ENCODE results near the gene TANGO2.

The TANGO2 gene

DNA sequence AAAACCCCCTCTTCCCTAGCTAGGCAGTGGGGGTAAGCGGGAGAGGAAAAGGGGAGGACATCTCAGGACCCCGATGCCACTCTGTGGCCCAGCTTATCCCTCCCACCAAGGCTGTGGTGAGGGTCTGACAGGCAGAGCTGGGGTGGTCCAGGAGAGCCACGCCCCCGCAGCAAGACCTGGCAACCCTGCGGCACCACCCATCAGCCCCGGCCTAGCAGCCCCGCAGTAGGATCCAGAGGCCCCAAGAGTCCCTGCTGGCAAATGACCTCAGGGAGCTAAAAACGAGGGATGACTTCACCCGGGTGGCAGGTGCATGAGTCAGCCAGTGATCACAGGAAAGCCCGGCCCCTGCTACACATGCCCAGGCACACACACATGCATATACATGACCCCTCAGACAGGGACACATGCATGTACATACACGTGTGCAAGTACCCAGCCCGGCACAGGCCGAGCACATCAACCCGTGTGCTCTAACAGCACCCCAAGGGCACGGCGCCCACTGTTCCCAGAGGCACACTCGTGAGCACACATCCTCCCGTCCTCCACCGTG, 36.6 kb upstream of the TANGO2 start:
- H3K4me1 ChIP-seq (ENCODE audit: insufficient read depth, low read length, severe bottlenecking), result peaks cover 8% of the 10 kb centered on the region
- H3K9me2 ChIP-seq (ENCODE audit: low read depth, low read length), result no peaks in the 10 kb centered on the region
- H3K4me2 ChIP-seq (ENCODE audit: low read length), result no peak overlapping the region
- no peaks in the 10 kb centered on the region for H4K20me1 ChIP-seq (ENCODE audit: insufficient read depth, low read length)
- no peak overlapping the region for H2AFZ ChIP-seq (ENCODE audit: low read length)
- H3K36me3 ChIP-seq (ENCODE audit: insufficient read depth, low read length), result no peaks in the 10 kb centered on the region
- no peak overlapping the region for H3K9ac ChIP-seq (ENCODE audit: low read length)
- no peak overlapping the region for H3K4me3 ChIP-seq (ENCODE audit: low read depth, low read length, poor library complexity, severe bottlenecking)
- H3K27me3 ChIP-seq (ENCODE audit: insufficient read depth, low read length), result no peaks in the 10 kb centered on the region
- no peaks in the 10 kb centered on the region for H3K79me2 ChIP-seq (ENCODE audit: insufficient read depth, low read length)
- H3K9me3 ChIP-seq (ENCODE audit: low read length), result no peaks in the 10 kb centered on the region
- H3F3A ChIP-seq (ENCODE audit: insufficient read depth, low read length), result no peaks in the 10 kb centered on the region
- no peak for TF ChIP-seq EZH2 (IDR thresholded peaks at IDR 0.05; ENCODE audit: borderline replicate concordance, low read length)
- TF ChIP-seq, protein P1, sequence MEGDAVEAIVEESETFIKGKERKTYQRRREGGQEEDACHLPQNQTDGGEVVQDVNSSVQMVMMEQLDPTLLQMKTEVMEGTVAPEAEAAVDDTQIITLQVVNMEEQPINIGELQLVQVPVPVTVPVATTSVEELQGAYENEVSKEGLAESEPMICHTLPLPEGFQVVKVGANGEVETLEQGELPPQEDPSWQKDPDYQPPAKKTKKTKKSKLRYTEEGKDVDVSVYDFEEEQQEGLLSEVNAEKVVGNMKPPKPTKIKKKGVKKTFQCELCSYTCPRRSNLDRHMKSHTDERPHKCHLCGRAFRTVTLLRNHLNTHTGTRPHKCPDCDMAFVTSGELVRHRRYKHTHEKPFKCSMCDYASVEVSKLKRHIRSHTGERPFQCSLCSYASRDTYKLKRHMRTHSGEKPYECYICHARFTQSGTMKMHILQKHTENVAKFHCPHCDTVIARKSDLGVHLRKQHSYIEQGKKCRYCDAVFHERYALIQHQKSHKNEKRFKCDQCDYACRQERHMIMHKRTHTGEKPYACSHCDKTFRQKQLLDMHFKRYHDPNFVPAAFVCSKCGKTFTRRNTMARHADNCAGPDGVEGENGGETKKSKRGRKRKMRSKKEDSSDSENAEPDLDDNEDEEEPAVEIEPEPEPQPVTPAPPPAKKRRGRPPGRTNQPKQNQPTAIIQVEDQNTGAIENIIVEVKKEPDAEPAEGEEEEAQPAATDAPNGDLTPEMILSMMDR (IDR thresholded peaks at IDR 0.05; ENCODE audit: low read length), result no peak
- no peak overlapping the region for H3K27ac ChIP-seq (ENCODE audit: low read depth, low read length, poor library complexity, severe bottlenecking)

DNA sequence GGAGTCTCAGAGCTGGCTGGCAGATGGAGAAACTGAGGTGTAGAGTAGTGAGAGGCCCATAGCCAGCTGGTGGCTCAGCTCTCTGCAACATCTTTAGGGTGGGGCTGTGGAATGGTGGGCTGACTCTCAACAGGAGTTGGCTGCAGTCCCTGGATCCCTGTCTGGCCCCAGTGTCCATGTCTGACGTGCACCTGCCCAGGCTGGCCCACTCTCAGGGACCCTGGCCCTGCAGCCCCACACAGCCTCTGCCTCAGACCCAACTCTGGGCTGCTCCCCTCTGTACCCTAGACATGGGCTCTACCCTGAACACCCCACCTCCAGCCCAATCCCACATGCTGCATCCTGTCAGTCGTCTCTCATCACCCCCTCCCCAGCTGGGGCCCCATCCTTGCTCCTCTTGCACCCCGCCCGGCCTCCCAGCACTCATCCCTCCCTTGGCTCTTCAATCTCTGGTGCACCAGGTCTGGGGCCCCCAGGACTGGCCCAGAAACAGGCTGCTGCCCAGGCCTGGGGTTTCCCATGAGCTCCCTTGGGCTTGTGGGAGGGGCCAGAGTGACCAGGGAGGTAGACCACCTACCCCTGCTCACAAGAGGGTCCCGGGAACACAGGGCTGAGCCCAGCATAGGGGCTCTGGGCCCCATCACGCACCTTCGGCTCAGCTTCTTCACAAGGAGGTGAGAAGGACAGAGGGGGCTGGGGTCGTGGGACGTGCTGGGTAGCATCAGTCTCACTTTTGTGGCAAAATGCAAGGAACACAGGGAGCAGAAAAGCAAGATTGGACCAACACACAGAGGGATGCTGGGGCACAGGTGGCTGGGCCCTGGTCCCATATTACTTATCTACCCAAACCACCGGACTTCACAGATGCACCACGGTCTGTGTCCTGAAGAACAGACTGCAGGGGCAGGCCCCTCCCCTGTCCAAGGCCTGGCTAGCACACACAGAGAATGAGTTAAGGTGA, 35.8 kb upstream of the TANGO2 start:
- H3K4me1 ChIP-seq (ENCODE audit: insufficient read depth, low read length, severe bottlenecking), result peaks cover 8% of the 10 kb centered on the region
- H3K4me3 ChIP-seq (ENCODE audit: low read depth, low read length, poor library complexity, severe bottlenecking), result no peak overlapping the region
- H4K20me1 ChIP-seq (ENCODE audit: insufficient read depth, low read length), result no peaks in the 10 kb centered on the region
- TF ChIP-seq, protein P1 (IDR thresholded peaks at IDR 0.05; ENCODE audit: low read length), result no peak
- TF ChIP-seq EZH2 (IDR thresholded peaks at IDR 0.05; ENCODE audit: borderline replicate concordance, low read length), result no peak
- H3K9ac ChIP-seq (ENCODE audit: low read length), result no peak overlapping the region
- no peaks in the 10 kb centered on the region for H3K36me3 ChIP-seq (ENCODE audit: insufficient read depth, low read length)
- H3K9me2 ChIP-seq (ENCODE audit: low read depth, low read length), result no peaks in the 10 kb centered on the region
- no peak overlapping the region for H3K4me2 ChIP-seq (ENCODE audit: low read length)
- no peaks in the 10 kb centered on the region for H3F3A ChIP-seq (ENCODE audit: insufficient read depth, low read length)
- H3K27ac ChIP-seq (ENCODE audit: low read depth, low read length, poor library complexity, severe bottlenecking), result no peak overlapping the region
- H2AFZ ChIP-seq (ENCODE audit: low read length), result no peak overlapping the region
- H3K27me3 ChIP-seq (ENCODE audit: insufficient read depth, low read length), result no peaks in the 10 kb centered on the region
- no peaks in the 10 kb centered on the region for H3K79me2 ChIP-seq (ENCODE audit: insufficient read depth, low read length)
- no peaks in the 10 kb centered on the region for H3K9me3 ChIP-seq (ENCODE audit: low read length)

DNA sequence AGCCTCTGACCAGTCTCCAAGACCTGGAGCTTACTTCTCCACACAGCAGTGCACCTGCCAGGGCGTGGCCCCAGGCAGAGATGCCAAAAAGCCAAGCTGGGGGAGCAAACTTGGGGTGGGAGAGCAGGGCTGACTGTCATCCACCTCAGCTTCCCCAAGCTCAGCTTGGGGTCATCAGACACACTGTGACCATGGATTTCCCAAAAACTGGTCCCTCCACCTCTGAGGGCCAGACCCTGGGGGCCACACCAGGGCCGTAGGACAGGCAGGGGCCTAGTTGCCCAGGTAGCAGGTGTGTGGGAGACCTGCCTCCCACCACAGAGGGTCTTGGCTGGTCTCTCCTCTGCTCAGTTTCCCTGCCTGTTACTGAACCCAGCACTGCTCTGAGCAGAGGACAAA, 34.9 kb upstream of the TANGO2 start:
- no peaks in the 10 kb centered on the region for H3K36me3 ChIP-seq (ENCODE audit: insufficient read depth, low read length)
- H2AFZ ChIP-seq (ENCODE audit: low read length), result no peak overlapping the region
- no peak overlapping the region; the same call in 1 of the 2 replicates for H3K9ac ChIP-seq (ENCODE audit: low read length)
- H3K79me2 ChIP-seq (ENCODE audit: insufficient read depth, low read length), result no peaks in the 10 kb centered on the region
- no peak for TF ChIP-seq EZH2 (IDR thresholded peaks at IDR 0.05; ENCODE audit: borderline replicate concordance, low read length)
- TF ChIP-seq, protein P1 (IDR thresholded peaks at IDR 0.05; ENCODE audit: low read length), result no peak
- no peak overlapping the region for H3K27ac ChIP-seq (ENCODE audit: low read depth, low read length, poor library complexity, severe bottlenecking)
- no peaks in the 10 kb centered on the region for H3K27me3 ChIP-seq (ENCODE audit: insufficient read depth, low read length)
- peaks cover 8% of the 10 kb centered on the region for H3K4me1 ChIP-seq (ENCODE audit: insufficient read depth, low read length, severe bottlenecking)
- peak overlapping the region; percentile 68 for H3K4me3 ChIP-seq (ENCODE audit: low read depth, low read length, poor library complexity, severe bottlenecking)
- H3K9me2 ChIP-seq (ENCODE audit: low read depth, low read length), result no peaks in the 10 kb centered on the region
- H3K4me2 ChIP-seq (ENCODE audit: low read length), result peak overlapping the region; percentile 85; the same call in 1 of the 2 replicates
- H4K20me1 ChIP-seq (ENCODE audit: insufficient read depth, low read length), result no peaks in the 10 kb centered on the region
- H3F3A ChIP-seq (ENCODE audit: insufficient read depth, low read length), result no peaks in the 10 kb centered on the region
- no peaks in the 10 kb centered on the region for H3K9me3 ChIP-seq (ENCODE audit: low read length)
